HEK293T (cell line): ENCODE measurements around the gene RD3L.

Source experiments
- CTBP1 ChIP-seq: fragments of 450-650 bp; IDR thresholded peaks from 2 replicates; pipeline ENCODE4 v1.6.1; 2016; ENCODE audit warnings: borderline replicate concordance
- FOXA1 ChIP-seq: fragments of 450-650 bp; IDR thresholded peaks from 2 replicates; pipeline ENCODE4 v1.6.1; 2016; ENCODE audit warnings: mild to moderate bottlenecking
- FOXK2 ChIP-seq: fragments of 450-650 bp; IDR thresholded peaks from 2 replicates; pipeline ENCODE4 v1.6.1; 2016; ENCODE audit warnings: mild to moderate bottlenecking
- FOXM1 ChIP-seq: fragments of 450-650 bp; IDR thresholded peaks from 2 replicates; pipeline ENCODE4 v1.6.1; 2017; ENCODE audit warnings: mild to moderate bottlenecking, borderline replicate concordance
- NFRKB ChIP-seq: fragments of 450-650 bp; IDR thresholded peaks from 2 replicates; pipeline ENCODE4 v1.6.1; 2016; ENCODE audit warnings: mild to moderate bottlenecking, moderate library complexity
- ZNF384 ChIP-seq: fragments of 450-650 bp; IDR thresholded peaks from 2 replicates; pipeline ENCODE4 v1.6.1; 2016

DNA sequence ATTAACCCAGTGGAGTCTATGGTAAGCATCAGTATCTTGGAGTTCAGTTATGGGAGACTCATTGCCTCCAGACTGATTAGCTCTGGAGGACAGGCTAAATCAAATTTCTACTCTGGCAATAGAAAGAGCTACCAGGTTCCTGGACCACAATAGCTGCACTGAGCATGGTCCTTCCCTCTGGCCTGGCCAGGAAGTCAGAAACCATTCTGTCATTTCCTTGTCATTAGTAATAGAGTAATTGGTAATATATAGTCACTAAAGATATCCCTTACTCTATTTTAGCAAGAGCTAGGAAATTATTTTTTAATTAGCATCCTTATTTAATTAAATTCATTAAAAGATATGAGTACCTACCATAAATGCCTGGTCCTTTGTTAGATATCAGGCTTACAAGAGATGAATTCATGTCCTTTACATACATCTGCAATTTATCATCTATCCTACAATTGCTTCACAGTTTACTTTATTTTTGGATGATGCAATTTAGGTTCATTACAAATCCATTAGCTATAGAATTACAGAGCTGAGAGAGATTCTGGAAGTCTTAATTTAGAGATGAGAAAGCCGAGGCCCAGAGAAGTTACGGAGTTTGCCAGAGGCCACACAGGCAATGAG lies 37.7 kb downstream of the RD3L start:
- TF ChIP-seq FOXA1 (no peak), FOXM1 (no peak), ZNF384 (no peak), NFRKB (no peak), CTBP1 (no peak), FOXK2 (no peak)
